ENCODE data around the gene CENPM.

GRCh38 chr22:41983513-41984405 is 36.8 kb upstream of the CENPM start:
- TF ChIP-seq CTCF (IDR thresholded peaks at IDR 0.05) (no peak), POLR2A (IDR thresholded peaks at IDR 0.05) (no peak), POLR2AphosphoS5 (IDR thresholded peaks at IDR 0.05) (no peak)

Measured in prostate gland (tissue), 2 donors.